Body of pancreas (tissue), 4 donors: Measurements from ENCODE around the gene RIPK4. TPM values are rescaled to one million over a fixed set of nuclear protein-coding genes. Genes with fewer than 3 reads are reported as not detected.

ENCODE experiments used
- ATAC-seq: fragments of 150-250 bp; one replicate; pipeline ENCODE4 v1.9.1; 2016
- DNase-seq, 4 donors: peaks; one replicate each; pipeline ENCODE4 v3.0.0-alpha.2; 2019
- H3K27ac ChIP-seq, 4 donors: fragments of 200-600 bp; sonication (generic); 1 replicate in 3 of 4; 2 replicates in 1 of 4; pipeline versions ENCODE4 v1.5.1 to v1.6.1; 2016 to 2019; ENCODE audit warnings: mild to moderate bottlenecking in 1 of 4, mixed read lengths in 1 of 4, moderate library complexity in 1 of 4
- H3K27me3 ChIP-seq, 2 donors: fragments of 200-600 bp; sonication (generic); one replicate each; pipeline ENCODE4 v1.6.0; 2016; ENCODE audit warnings: mild to moderate bottlenecking in 1 of 2
- H3K36me3 ChIP-seq, 2 donors: fragments of 200-600 bp; sonication (generic); replicated peaks in 1 of 2; 2 replicates each; pipeline ENCODE4 v1.5.1; 2016; ENCODE audit warnings: low read depth in 2 of 2; ENCODE audit not compliant: insufficient read depth in 1 of 2
- H3K4me1 ChIP-seq: fragments of 200-600 bp; sonication (generic); one replicate; pipeline ENCODE4 v1.6.0; 2016
- H3K4me3 ChIP-seq, 2 donors: fragments of 200-600 bp; sonication (generic); 1 replicate in 1 of 2; 2 replicates in 1 of 2; pipeline ENCODE4 v1.5.1; 2016 to 2019
- H3K9me3 ChIP-seq, 3 donors: fragments of 200-600 bp; sonication (generic); 1 replicate in 2 of 3; 2 replicates in 1 of 3; pipeline ENCODE4 v1.5.1; 2016
- CTCF ChIP-seq, 7 experiments: fragments of 450-650 bp in 4 of 7; fragments of 200-600 bp in 3 of 7; sonication (generic) in 3 of 7; IDR thresholded peaks; one replicate each; pipeline ENCODE4 v1.5.1; 2016 to 2019; ENCODE audit warnings: antibody characterized with exemption in 7 of 7
- POLR2A ChIP-seq, 3 donors: fragments of 450-650 bp; IDR thresholded peaks; one replicate each; pipeline ENCODE4 v1.6.1; 2016; ENCODE audit warnings: antibody characterized with exemption in 3 of 3, mild to moderate bottlenecking in 2 of 3
- WGBS, 2 donors: methylation state at CpG; one replicate each; pipeline ENCODE4 v1.1.5; 2017; 5-methylcytosine and 5-hydroxymethylcytosine counted together
- intact Hi-C: fragments of 100-400 bp; cut with DNase I; formaldehyde crosslinking; loops from one replicate; pipeline ENCODE4 v1.15.1; 2023
- total RNA-seq, 2 donors: library from RNA; depleted of rRNA; stranded (reverse); fragments of >200 nt; gene quantifications; one replicate each; pipeline ENCODE4 v1.1.0, GENCODE V29; 2016

RIPK4 gene
- total RNA-seq, 2 donors from 2014 or later: 14.5 to 18.1 TPM

DNA sequence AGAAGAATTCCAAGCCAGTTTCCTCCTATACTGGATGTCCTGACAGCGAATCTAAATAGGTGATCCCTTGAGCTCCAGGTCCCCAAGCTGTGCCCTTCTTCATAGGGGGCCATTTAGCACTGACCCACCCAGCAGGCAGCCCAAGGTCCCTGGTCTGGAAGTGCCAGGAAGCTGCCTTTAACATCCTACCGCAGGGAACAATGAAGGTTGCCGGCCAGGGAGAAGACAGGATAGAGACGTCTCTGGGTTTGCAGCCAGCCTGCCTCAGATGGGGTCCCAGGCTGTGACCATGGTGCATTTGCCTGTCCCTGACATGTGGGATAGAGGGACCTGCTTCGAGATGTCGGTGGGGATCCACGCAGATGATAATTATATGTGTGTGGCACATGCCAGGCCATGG, 2.7 kb upstream of the RIPK4 start:
- Histone ChIP-seq H3K4me1 (peaks cover 34% of the 10 kb centered on the region), H3K36me3 (no peaks in the 10 kb centered on the region), H3K27me3 (no peaks in the 10 kb centered on the region), H3K27ac (peak overlapping the region; percentile 78 to 97 (median 95)), H3K9me3 (no peaks in the 10 kb centered on the region), H3K4me3 (no peak overlapping the region)
- WGBS, 2 donors: 85 to 86% methylated on average over 5 to 7 of the region's 7 CpGs
- no peak for TF ChIP-seq POLR2A (IDR thresholded peaks at IDR 0.05)
- no peak for TF ChIP-seq CTCF (IDR thresholded peaks at IDR 0.05)
- DNase-seq: no peak
- ATAC-seq: no peak
- intact Hi-C loops: no loop called here

- intact Hi-C loops: no loop called here
- Histone ChIP-seq H3K9me3 (no peaks in the 10 kb centered on the region), H3K36me3 (no peaks in the 10 kb centered on the region), H3K4me1 (peaks cover 38% of the 10 kb centered on the region), H3K4me3 (no peak overlapping the region), H3K27ac (peak overlapping the region; percentile 78 to 97 (median 95)), H3K27me3 (no peaks in the 10 kb centered on the region)
- ATAC-seq (no peak), DNase-seq (no peak)
- TF ChIP-seq POLR2A (IDR thresholded peaks at IDR 0.05): no peak
- TF ChIP-seq CTCF (IDR thresholded peaks at IDR 0.05): no peak
- WGBS, 2 donors: 20 to 28% methylated on average over 6 to 10 of the region's 10 CpGs
Measured at GRCh38 chr21:41769111-41769510, 2.3 kb upstream of the RIPK4 start.

- TF ChIP-seq CTCF (IDR thresholded peaks at IDR 0.05): peak in 5 of 7 experiments; percentile 12 to 52 (median 48)
- TF ChIP-seq POLR2A (IDR thresholded peaks at IDR 0.05): peak; percentile 28 to 71 (median 70)
- DNase-seq: peak; percentile 83 to 91 (median 88)
- no peaks in the 10 kb centered on the region for H3K36me3 ChIP-seq
- 0 to 1% methylated on average over 17 of the region's 17 CpGs for WGBS, 2 donors
- no peaks in the 10 kb centered on the region for H3K9me3 ChIP-seq
- H3K4me1 ChIP-seq: peaks cover 44% of the 10 kb centered on the region
- H3K27ac ChIP-seq: peak overlapping the region; percentile 78 to 97 (median 95)
- H3K4me3 ChIP-seq: no peak overlapping the region
- intact Hi-C loops: no loop called here
- H3K27me3 ChIP-seq: no peaks in the 10 kb centered on the region
- ATAC-seq: peak; percentile 64
Measured at GRCh38 chr21:41768437-41769042, 1.7 kb upstream of the RIPK4 start.

GRCh38 chr21:41767606-41768436, 969 bp upstream of the RIPK4 start:
- intact Hi-C loops: no loop called here
- Histone ChIP-seq H3K9me3 (no peaks in the 10 kb centered on the region), H3K4me1 (peaks cover 51% of the 10 kb centered on the region), H3K36me3 (no peaks in the 10 kb centered on the region), H3K27me3 (no peaks in the 10 kb centered on the region), H3K27ac (peak overlapping the region; percentile 78 to 97 (median 95)), H3K4me3 (no peak overlapping the region)
- whole genome bisulfite sequencing, 2 donors: 3 to 4% methylated on average over 25 to 26 of the region's 26 CpGs
- TF ChIP-seq POLR2A (IDR thresholded peaks at IDR 0.05) (no peak), CTCF (IDR thresholded peaks at IDR 0.05) (no peak)
- DNase-seq: peak in 1 of 4 donors; percentile 45
- ATAC-seq: no peak
